NCI-H1105 (cell line): ENCODE results near the gene DMBT1.

Source experiments
- DNase-seq: peaks from one replicate; lab custom pipeline; 2025; lab: John Stamatoyannopoulos, UW

DMBT1 gene

GRCh38 chr10:122560279-122560804 is at the start of gene DMBT1:
TSS of gene DMBT1 (plus strand) at chr10:122560754. CDS start at chr10:122560771, 17 bp downstream.
- no peak for DNase-seq

- DNase-seq = no peak
Observed at GRCh38 chr10:122513053-122513452, 47.5 kb upstream of the DMBT1 start.

GRCh38 chr10:122514045-122514840 is 46.3 kb upstream of the DMBT1 start:
- DNase-seq = no peak

GRCh38 chr10:122515022-122515424 is 45.5 kb upstream of the DMBT1 start:
- DNase-seq = no peak

- no peak for DNase-seq
Observed at GRCh38 chr10:122515588-122516231, 44.8 kb upstream of the DMBT1 start.

- no peak for DNase-seq
Observed at GRCh38 chr10:122516734-122517133, 43.8 kb upstream of the DMBT1 start.

- no peak for DNase-seq
Observed at GRCh38 chr10:122519144-122519543, 41.4 kb upstream of the DMBT1 start.

- DNase-seq = no peak
Observed at GRCh38 chr10:122519873-122520272, 40.7 kb upstream of the DMBT1 start.

- no peak for DNase-seq
Observed at GRCh38 chr10:122521011-122521410, 39.5 kb upstream of the DMBT1 start.

- no peak for DNase-seq
Observed at GRCh38 chr10:122524811-122525210, 35.7 kb upstream of the DMBT1 start.

- no peak for DNase-seq
Observed at GRCh38 chr10:122525788-122526187, 34.8 kb upstream of the DMBT1 start.

GRCh38 chr10:122526892-122527291 is 33.7 kb upstream of the DMBT1 start:
- DNase-seq = no peak

- no peak for DNase-seq
Observed at GRCh38 chr10:122530177-122530576, 30.4 kb upstream of the DMBT1 start.

- no peak for DNase-seq
Observed at GRCh38 chr10:122531261-122531660, 29.3 kb upstream of the DMBT1 start.

- DNase-seq = peak; percentile 25
Observed at GRCh38 chr10:122531939-122532338, 28.6 kb upstream of the DMBT1 start.

GRCh38 chr10:122532601-122533296 is 27.8 kb upstream of the DMBT1 start:
- no peak for DNase-seq

- DNase-seq = no peak
Observed at GRCh38 chr10:122537545-122537944, 23.0 kb upstream of the DMBT1 start.

- DNase-seq = no peak
Observed at GRCh38 chr10:122541541-122542002, 19.0 kb upstream of the DMBT1 start.

GRCh38 chr10:122543676-122544445 is 16.7 kb upstream of the DMBT1 start:
- no peak for DNase-seq

GRCh38 chr10:122544493-122544892 is 16.1 kb upstream of the DMBT1 start:
- DNase-seq = no peak

GRCh38 chr10:122546242-122546641 is 14.3 kb upstream of the DMBT1 start:
- DNase-seq = no peak
